ENCODE data around the gene EGFR.

EGFR gene

DNA sequence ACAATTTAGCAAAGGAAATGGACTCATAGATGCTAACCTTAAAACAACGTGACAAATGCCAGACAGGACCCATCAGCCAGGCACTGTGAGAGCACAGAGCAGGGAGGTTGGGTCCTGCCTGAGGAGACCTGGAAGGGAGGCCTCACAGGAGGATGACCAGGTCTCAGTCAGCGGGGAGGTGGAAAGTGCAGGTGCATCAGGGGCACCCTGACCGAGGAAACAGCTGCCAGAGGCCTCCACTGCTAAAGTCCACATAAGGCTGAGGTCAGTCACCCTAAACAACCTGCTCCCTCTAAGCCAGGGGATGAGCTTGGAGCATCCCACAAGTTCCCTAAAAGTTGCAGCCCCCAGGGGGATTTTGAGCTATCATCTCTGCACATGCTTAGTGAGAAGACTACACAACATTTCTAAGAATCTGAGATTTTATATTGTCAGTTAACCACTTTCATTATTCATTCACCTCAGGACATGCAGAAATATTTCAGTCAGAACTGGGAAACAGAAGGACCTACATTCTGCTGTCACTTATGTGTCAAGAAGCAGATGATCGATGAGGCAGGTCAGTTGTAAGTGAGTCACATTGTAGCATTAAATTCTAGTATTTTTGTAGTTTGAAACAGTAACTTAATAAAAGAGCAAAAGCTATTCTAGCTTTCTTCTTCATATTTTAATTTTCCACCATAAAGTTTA lies 188.8 kb downstream of the EGFR start:
- Histone ChIP-seq H3K27me3 (ENCODE audit: control insufficient read depth in 3 of 3, insufficient read depth in 3 of 3, low read depth in 1 of 3, low read length in 3 of 3) (peaks cover 0 to 9% (median 0%) of the 10 kb centered on the region in 3 experiments), H3K79me1 (ENCODE audit: low read depth, low read length) (peaks cover 1% of the 10 kb centered on the region), H3K4me1 (ENCODE audit: control insufficient read depth in 2 of 2, insufficient read depth in 1 of 2, low read depth in 1 of 2, low read length in 2 of 2) (peaks cover 0 to 6% of the 10 kb centered on the region in 2 donors), H3K9me3 (replicated peaks in 1 of 2; ENCODE audit: control insufficient read depth in 2 of 2, insufficient read depth in 1 of 2, low read depth in 1 of 2, low read length in 2 of 2) (peaks cover 0 to 12% of the 10 kb centered on the region in 2 donors), H3K9ac (ENCODE audit: low read depth, low read length, poor library complexity) (no peak overlapping the region), H3K4ac (ENCODE audit: low read length) (no peak overlapping the region), H2AFZ (ENCODE audit: low read length) (no peak overlapping the region), H4K91ac (ENCODE audit: low read depth, low read length, poor library complexity) (peak overlapping the region; percentile 23), H2BK5ac (ENCODE audit: low read length) (no peak overlapping the region), H3K36me3 (replicated peaks in 1 of 2; ENCODE audit: control insufficient read depth in 2 of 2, insufficient read depth in 2 of 2, low read length in 2 of 2) (peaks cover 12 to 42% of the 10 kb centered on the region in 2 donors), H3K14ac (ENCODE audit: low read length) (peak overlapping the region; percentile 76), H3K23ac (ENCODE audit: low read depth, low read length, poor library complexity) (no peak overlapping the region), H3K27ac (replicated peaks; ENCODE audit: low read length) (no peak overlapping the region), H2BK120ac (ENCODE audit: low read depth, low read length) (no peak overlapping the region), H2BK12ac (ENCODE audit: low read length) (peak overlapping the region; percentile 86), H4K8ac (ENCODE audit: low read depth, low read length) (no peak overlapping the region), H2AK5ac (ENCODE audit: low read depth, low read length) (no peak overlapping the region), H3K4me3 (ENCODE audit: low read length in 2 of 2) (no peak overlapping the region), H3K18ac (ENCODE audit: low read length) (no peak overlapping the region), H3K4me2 (ENCODE audit: insufficient read depth, low read length, poor library complexity, severe bottlenecking) (no peak overlapping the region), H2BK15ac (ENCODE audit: low read length) (no peak overlapping the region)
- no CpG with 5 or more reads among the region's 4 CpGs for WGBS, 2 donors (ENCODE audit: extremely low coverage in 2 of 2, insufficient read length in 2 of 2, insufficient replicate concordance in 1 of 2)
- DNase-seq (ENCODE audit: low spot score) = no peak

DNA sequence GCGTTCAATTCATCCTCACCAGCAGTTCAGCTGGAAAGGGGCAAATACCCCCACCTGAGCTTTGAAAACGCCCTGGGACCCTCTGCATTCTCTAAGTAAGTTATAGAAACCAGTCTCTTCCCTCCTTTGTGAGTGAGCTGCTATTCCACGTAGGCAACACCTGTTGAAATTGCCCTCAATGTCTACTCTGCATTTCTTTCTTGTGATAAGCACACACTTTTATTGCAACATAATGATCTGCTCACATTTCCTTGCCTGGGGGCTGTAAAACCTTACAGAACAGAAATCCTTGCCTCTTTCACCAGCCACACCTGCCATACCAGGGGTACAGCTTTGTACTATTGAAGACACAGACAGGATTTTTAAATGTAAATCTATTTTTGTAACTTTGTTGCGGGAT lies 190.5 kb downstream of the EGFR start:
- Histone ChIP-seq H4K91ac (ENCODE audit: low read depth, low read length, poor library complexity) (no peak overlapping the region), H3K36me3 (replicated peaks in 1 of 2; ENCODE audit: control insufficient read depth in 2 of 2, insufficient read depth in 2 of 2, low read length in 2 of 2) (peaks cover 5 to 27% of the 10 kb centered on the region in 2 donors), H4K8ac (ENCODE audit: low read depth, low read length) (no peak overlapping the region), H2AFZ (ENCODE audit: low read length) (no peak overlapping the region), H2BK120ac (ENCODE audit: low read depth, low read length) (no peak overlapping the region), H3K27me3 (ENCODE audit: control insufficient read depth in 3 of 3, insufficient read depth in 3 of 3, low read depth in 1 of 3, low read length in 3 of 3) (peaks cover 0 to 4% (median 0%) of the 10 kb centered on the region in 3 experiments), H3K4me2 (ENCODE audit: insufficient read depth, low read length, poor library complexity, severe bottlenecking) (no peak overlapping the region), H3K4me3 (ENCODE audit: low read length in 2 of 2) (no peak overlapping the region), H3K14ac (ENCODE audit: low read length) (no peak overlapping the region), H3K4ac (ENCODE audit: low read length) (no peak overlapping the region), H3K79me1 (ENCODE audit: low read depth, low read length) (no peaks in the 10 kb centered on the region), H2AK5ac (ENCODE audit: low read depth, low read length) (no peak overlapping the region), H3K4me1 (ENCODE audit: control insufficient read depth in 2 of 2, insufficient read depth in 1 of 2, low read depth in 1 of 2, low read length in 2 of 2) (peaks cover 0 to 12% of the 10 kb centered on the region in 2 donors), H3K18ac (ENCODE audit: low read length) (no peak overlapping the region), H3K27ac (replicated peaks; ENCODE audit: low read length) (no peak overlapping the region), H3K9me3 (replicated peaks in 1 of 2; ENCODE audit: control insufficient read depth in 2 of 2, insufficient read depth in 1 of 2, low read depth in 1 of 2, low read length in 2 of 2) (peaks cover 0 to 4% of the 10 kb centered on the region in 2 donors), H2BK15ac (ENCODE audit: low read length) (no peak overlapping the region), H2BK5ac (ENCODE audit: low read length) (no peak overlapping the region), H3K23ac (ENCODE audit: low read depth, low read length, poor library complexity) (no peak overlapping the region), H2BK12ac (ENCODE audit: low read length) (no peak overlapping the region), H3K9ac (ENCODE audit: low read depth, low read length, poor library complexity) (no peak overlapping the region)
- no peak for DNase-seq (ENCODE audit: low spot score)
- WGBS, 2 donors (ENCODE audit: extremely low coverage in 2 of 2, insufficient read length in 2 of 2, insufficient replicate concordance in 1 of 2) = no CpG with 5 or more reads among the region's 4 CpGs

DNA sequence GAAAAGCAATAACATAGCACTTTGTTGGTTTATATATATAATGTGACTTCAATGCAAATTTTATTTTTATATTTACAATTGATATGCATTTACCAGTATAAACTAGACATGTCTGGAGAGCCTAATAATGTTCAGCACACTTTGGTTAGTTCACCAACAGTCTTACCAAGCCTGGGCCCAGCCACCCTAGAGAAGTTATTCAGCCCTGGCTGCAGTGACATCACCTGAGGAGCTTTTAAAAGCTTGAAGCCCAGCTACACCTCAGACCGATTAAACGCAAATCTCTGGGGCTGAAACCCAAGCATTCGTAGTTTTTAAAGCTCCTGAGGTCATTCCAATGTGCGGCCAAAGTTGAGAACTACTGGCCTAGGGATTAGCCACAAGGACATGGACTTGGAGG lies 191.4 kb downstream of the EGFR start:
- Histone ChIP-seq H3K23ac (ENCODE audit: low read depth, low read length, poor library complexity) (no peak overlapping the region), H3K9ac (ENCODE audit: low read depth, low read length, poor library complexity) (no peak overlapping the region), H3K4me2 (ENCODE audit: insufficient read depth, low read length, poor library complexity, severe bottlenecking) (no peak overlapping the region), H2AK5ac (ENCODE audit: low read depth, low read length) (no peak overlapping the region), H3K9me3 (replicated peaks in 1 of 2; ENCODE audit: control insufficient read depth in 2 of 2, insufficient read depth in 1 of 2, low read depth in 1 of 2, low read length in 2 of 2) (no peaks in the 10 kb centered on the region), H3K14ac (ENCODE audit: low read length) (no peak overlapping the region), H2BK5ac (ENCODE audit: low read length) (no peak overlapping the region), H2BK12ac (ENCODE audit: low read length) (no peak overlapping the region), H3K18ac (ENCODE audit: low read length) (no peak overlapping the region), H4K8ac (ENCODE audit: low read depth, low read length) (no peak overlapping the region), H3K27ac (replicated peaks; ENCODE audit: low read length) (no peak overlapping the region), H2AFZ (ENCODE audit: low read length) (no peak overlapping the region), H3K27me3 (ENCODE audit: control insufficient read depth in 3 of 3, insufficient read depth in 3 of 3, low read depth in 1 of 3, low read length in 3 of 3) (no peaks in the 10 kb centered on the region), H3K4me3 (ENCODE audit: low read length in 2 of 2) (no peak overlapping the region), H2BK15ac (ENCODE audit: low read length) (no peak overlapping the region), H2BK120ac (ENCODE audit: low read depth, low read length) (no peak overlapping the region), H3K4me1 (ENCODE audit: control insufficient read depth in 2 of 2, insufficient read depth in 1 of 2, low read depth in 1 of 2, low read length in 2 of 2) (peaks cover 0 to 12% of the 10 kb centered on the region in 2 donors), H3K36me3 (replicated peaks in 1 of 2; ENCODE audit: control insufficient read depth in 2 of 2, insufficient read depth in 2 of 2, low read length in 2 of 2) (peaks cover 0 to 18% of the 10 kb centered on the region in 2 donors), H3K79me1 (ENCODE audit: low read depth, low read length) (no peaks in the 10 kb centered on the region), H4K91ac (ENCODE audit: low read depth, low read length, poor library complexity) (no peak overlapping the region), H3K4ac (ENCODE audit: low read length) (no peak overlapping the region)
- WGBS, 2 donors (ENCODE audit: extremely low coverage in 2 of 2, insufficient read length in 2 of 2, insufficient replicate concordance in 1 of 2) = no CpG with 5 or more reads among the region's 4 CpGs
- no peak for DNase-seq (ENCODE audit: low spot score)

DNA sequence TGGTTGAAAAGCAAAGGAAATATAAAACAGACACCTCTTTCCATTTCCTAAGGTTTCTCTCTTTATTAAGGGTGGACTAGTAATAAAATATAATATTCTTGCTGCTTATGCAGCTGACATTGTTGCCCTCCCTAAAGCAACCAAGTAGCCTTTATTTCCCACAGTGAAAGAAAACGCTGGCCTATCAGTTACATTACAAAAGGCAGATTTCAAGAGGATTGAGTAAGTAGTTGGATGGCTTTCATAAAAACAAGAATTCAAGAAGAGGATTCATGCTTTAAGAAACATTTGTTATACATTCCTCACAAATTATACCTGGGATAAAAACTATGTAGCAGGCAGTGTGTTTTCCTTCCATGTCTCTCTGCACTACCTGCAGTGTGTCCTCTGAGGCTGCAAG lies 191.9 kb downstream of the EGFR start:
- H3K27ac ChIP-seq (replicated peaks; ENCODE audit: low read length) = no peak overlapping the region
- no peak overlapping the region for H2BK12ac ChIP-seq (ENCODE audit: low read length)
- H3K18ac ChIP-seq (ENCODE audit: low read length) = no peak overlapping the region
- WGBS, 2 donors (ENCODE audit: extremely low coverage in 2 of 2, insufficient read length in 2 of 2, insufficient replicate concordance in 1 of 2) = no CpG with 5 or more reads among the region's 1 CpG
- no peak overlapping the region for H2AFZ ChIP-seq (ENCODE audit: low read length)
- no peak overlapping the region for H3K23ac ChIP-seq (ENCODE audit: low read depth, low read length, poor library complexity)
- H3K4me1 ChIP-seq (ENCODE audit: control insufficient read depth in 2 of 2, insufficient read depth in 1 of 2, low read depth in 1 of 2, low read length in 2 of 2) = peaks cover 0 to 12% of the 10 kb centered on the region in 2 donors
- H4K8ac ChIP-seq (ENCODE audit: low read depth, low read length) = no peak overlapping the region
- H3K4me2 ChIP-seq (ENCODE audit: insufficient read depth, low read length, poor library complexity, severe bottlenecking) = no peak overlapping the region
- H2BK5ac ChIP-seq (ENCODE audit: low read length) = no peak overlapping the region
- no peak overlapping the region for H3K14ac ChIP-seq (ENCODE audit: low read length)
- H3K79me1 ChIP-seq (ENCODE audit: low read depth, low read length) = no peaks in the 10 kb centered on the region
- no peak overlapping the region for H2BK120ac ChIP-seq (ENCODE audit: low read depth, low read length)
- peaks cover 0 to 13% of the 10 kb centered on the region in 2 donors for H3K36me3 ChIP-seq (replicated peaks in 1 of 2; ENCODE audit: control insufficient read depth in 2 of 2, insufficient read depth in 2 of 2, low read length in 2 of 2)
- H2BK15ac ChIP-seq (ENCODE audit: low read length) = no peak overlapping the region
- no peak overlapping the region for H2AK5ac ChIP-seq (ENCODE audit: low read depth, low read length)
- no peak overlapping the region for H3K4ac ChIP-seq (ENCODE audit: low read length)
- H3K27me3 ChIP-seq (ENCODE audit: control insufficient read depth in 3 of 3, insufficient read depth in 3 of 3, low read depth in 1 of 3, low read length in 3 of 3) = no peaks in the 10 kb centered on the region
- no peak overlapping the region for H4K91ac ChIP-seq (ENCODE audit: low read depth, low read length, poor library complexity)
- H3K4me3 ChIP-seq (ENCODE audit: low read length in 2 of 2) = no peak overlapping the region
- no peak for DNase-seq (ENCODE audit: low spot score)
- no peak overlapping the region for H3K9ac ChIP-seq (ENCODE audit: low read depth, low read length, poor library complexity)
- no peaks in the 10 kb centered on the region for H3K9me3 ChIP-seq (replicated peaks in 1 of 2; ENCODE audit: control insufficient read depth in 2 of 2, insufficient read depth in 1 of 2, low read depth in 1 of 2, low read length in 2 of 2)
